ENCODE results near the gene CLEC4C.
"Not testable (repeated sequence)": the region's sequence is repeated elsewhere in the genome, so short reads cannot be mapped to it uniquely, and the experiment has no call there.

DNA sequence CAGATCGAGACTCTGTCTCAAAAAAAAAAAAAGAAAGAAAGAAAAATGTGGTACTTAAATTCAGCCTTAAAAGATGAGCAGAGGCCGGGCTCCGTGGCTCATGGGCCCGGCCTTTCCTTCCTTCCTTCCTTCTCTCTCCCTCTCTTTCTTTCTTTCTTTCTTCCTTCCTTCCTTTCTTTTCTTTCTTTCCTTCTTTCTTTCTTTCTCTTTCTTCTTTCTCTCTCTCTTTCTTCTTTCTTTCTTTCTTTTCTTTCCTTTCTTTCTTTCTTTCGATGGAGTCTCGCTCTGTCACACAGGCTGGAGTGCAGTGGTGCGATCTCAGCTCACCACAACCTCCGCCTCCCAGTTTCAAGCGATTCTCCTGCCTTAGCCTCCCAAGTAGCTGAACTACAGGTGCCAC, 36.3 kb upstream of the CLEC4C start:
- TF ChIP-seq POLR2A, POLR2AphosphoS5 (IDR thresholded peaks at IDR 0.05): not testable (repeated sequence)
- TF ChIP-seq, protein P1, sequence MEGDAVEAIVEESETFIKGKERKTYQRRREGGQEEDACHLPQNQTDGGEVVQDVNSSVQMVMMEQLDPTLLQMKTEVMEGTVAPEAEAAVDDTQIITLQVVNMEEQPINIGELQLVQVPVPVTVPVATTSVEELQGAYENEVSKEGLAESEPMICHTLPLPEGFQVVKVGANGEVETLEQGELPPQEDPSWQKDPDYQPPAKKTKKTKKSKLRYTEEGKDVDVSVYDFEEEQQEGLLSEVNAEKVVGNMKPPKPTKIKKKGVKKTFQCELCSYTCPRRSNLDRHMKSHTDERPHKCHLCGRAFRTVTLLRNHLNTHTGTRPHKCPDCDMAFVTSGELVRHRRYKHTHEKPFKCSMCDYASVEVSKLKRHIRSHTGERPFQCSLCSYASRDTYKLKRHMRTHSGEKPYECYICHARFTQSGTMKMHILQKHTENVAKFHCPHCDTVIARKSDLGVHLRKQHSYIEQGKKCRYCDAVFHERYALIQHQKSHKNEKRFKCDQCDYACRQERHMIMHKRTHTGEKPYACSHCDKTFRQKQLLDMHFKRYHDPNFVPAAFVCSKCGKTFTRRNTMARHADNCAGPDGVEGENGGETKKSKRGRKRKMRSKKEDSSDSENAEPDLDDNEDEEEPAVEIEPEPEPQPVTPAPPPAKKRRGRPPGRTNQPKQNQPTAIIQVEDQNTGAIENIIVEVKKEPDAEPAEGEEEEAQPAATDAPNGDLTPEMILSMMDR (IDR thresholded peaks at IDR 0.05) = not testable (repeated sequence)

Measured in breast epithelium (tissue), 3 donors.